HepG2 (cell line): Measurements from ENCODE around the gene ZDHHC8. TPM values are rescaled to one million over a fixed set of nuclear protein-coding genes. Genes with fewer than 3 reads are reported as not detected.
A peak's percentile ranks its signal among the peaks of the same experiment; 100 is the strongest.

ENCODE experiments used
- ATAC-seq: fragments of 200-7000 bp; cut with Tn5 transposase; 3 replicates; pipeline ENCODE4 v1.9.1; 2020; ENCODE audit warnings: mild to moderate bottlenecking, moderate library complexity
- BruUV-seq: library from RNA; stranded (reverse); fragments of 400-500 nt; replicated peaks from 2 replicates; lab custom pipeline; 2021; lab: Mats Ljungman, UMichigan
- CTCF ChIA-PET: fragments of 300-600 bp; formaldehyde crosslinking; extraction: SDS; loops from one replicate; lab custom pipeline; 2021; ENCODE audit warnings: low total read pairs, inconsistent platforms, low intra/inter-chr PET ratio; lab: Yijun Ruan, JAX
- POLR2A ChIA-PET: fragments of 350-600 bp; sonication (Branson Sonifier 250); formaldehyde crosslinking; loops from one replicate; lab custom pipeline; 2020; ENCODE audit warnings: antibody characterized with exemption, inconsistent platforms; lab: Yijun Ruan, JAX
- DNase-seq: peaks from one replicate; pipeline ENCODE4 v3.0.0-alpha.2; 2015; ENCODE audit warnings: low spot score
- FAIRE-seq: peaks from 3 replicates; lab custom pipeline; 2011; peaks lifted over from hg19 to GRCh38; lab: Jason Lieb, UNC
- H2AFZ ChIP-seq: one replicate; pipeline ENCODE4 v1.6.1; 2011; ENCODE audit warnings: low read length, inconsistent platforms
- H3K27ac ChIP-seq: fragments of 300-600 bp; 3 replicates; pipeline ENCODE4 v1.8.0; 2011; ENCODE audit warnings: mixed run types, mild to moderate bottlenecking, mixed read lengths, low read length, inconsistent platforms; ENCODE audit not compliant: insufficient read depth; ENCODE audit errors: extremely low read length
- H3K27me3 ChIP-seq, 2 experiments: fragments of 200-600 bp in 1 of 2; 2 replicates in 1 of 2; 3 replicates in 1 of 2; pipeline versions ENCODE4 v1.6.0 to v1.8.0; 2011; ENCODE audit warnings: low read length in 2 of 2, mild to moderate bottlenecking in 2 of 2, moderate library complexity in 2 of 2, inconsistent platforms in 1 of 2; ENCODE audit not compliant: insufficient read depth in 2 of 2, control insufficient read depth in 1 of 2
- H3K36me3 ChIP-seq, 2 experiments: fragments of 200-600 bp in 1 of 2; replicated peaks in 1 of 2; 2 replicates in 1 of 2; 3 replicates in 1 of 2; pipeline versions ENCODE4 v1.5.1 to v1.8.0; 2011; ENCODE audit warnings: low read length in 2 of 2, inconsistent platforms in 1 of 2; ENCODE audit not compliant: insufficient read depth in 2 of 2, control insufficient read depth in 1 of 2
- H3K4me1 ChIP-seq: 2 replicates; pipeline ENCODE4 v1.5.1; 2012; ENCODE audit warnings: low read length, inconsistent platforms; ENCODE audit not compliant: insufficient read depth
- H3K4me2 ChIP-seq: 2 replicates; pipeline ENCODE4 v1.6.0; 2011; ENCODE audit warnings: low read depth, low read length, inconsistent platforms
- H3K4me3 ChIP-seq, 3 experiments: fragments of 200-600 bp in 1 of 3; sonication (generic), shearing (Covaris generic) in 1 of 3; replicated peaks in 1 of 3; 2 replicates each; pipeline ENCODE4 v1.5.1; 2011 to 2016; ENCODE audit warnings: low read length in 3 of 3, inconsistent platforms in 2 of 3, low read depth in 2 of 3, mild to moderate bottlenecking in 2 of 3, control low read depth in 1 of 3, mixed read lengths in 1 of 3; ENCODE audit not compliant: insufficient read depth in 1 of 3
- H3K79me2 ChIP-seq: one replicate; pipeline ENCODE4 v1.6.1; 2011; ENCODE audit warnings: low read length, inconsistent platforms; ENCODE audit not compliant: insufficient read depth
- H3K9ac ChIP-seq: 2 replicates; pipeline ENCODE4 v1.6.0; 2011; ENCODE audit warnings: mild to moderate bottlenecking, low read depth, low read length, inconsistent platforms; ENCODE audit not compliant: insufficient read depth
- H3K9me3 ChIP-seq: 2 replicates; pipeline ENCODE4 v1.5.1; 2012; ENCODE audit warnings: mild to moderate bottlenecking, low read length
- H4K20me1 ChIP-seq: 2 replicates; pipeline ENCODE4 v1.6.0; 2011; ENCODE audit warnings: inconsistent platforms, mild to moderate bottlenecking, low read length, moderate library complexity; ENCODE audit not compliant: insufficient read depth
- HNRNPL ChIP-seq: fragments of 200-400 bp; formaldehyde crosslinking; IDR thresholded peaks from 2 replicates; pipeline ENCODE4 v1.6.1; 2017; ENCODE audit warnings: mild to moderate bottlenecking, low read depth, low read length
- MAX ChIP-seq: IDR thresholded peaks from 2 replicates; pipeline ENCODE4 v1.6.1; 2012; ENCODE audit warnings: inconsistent platforms
- NAIF1 ChIP-seq: sonication (generic); formaldehyde crosslinking; IDR thresholded peaks from 2 replicates; pipeline ENCODE4 v1.5.0; 2020; ENCODE audit warnings: mild to moderate bottlenecking, missing genetic modification reagents, borderline replicate concordance
- NFRKB ChIP-seq: fragments of 450-650 bp; IDR thresholded peaks from 2 replicates; pipeline ENCODE4 v1.6.1; 2017
- POLR2A ChIP-seq, 2 experiments: IDR thresholded peaks; 2 replicates each; pipeline ENCODE4 v1.6.1; 2011; ENCODE audit warnings: low read depth in 2 of 2, low read length in 2 of 2, mild to moderate bottlenecking in 1 of 2, moderate library complexity in 1 of 2; ENCODE audit not compliant: insufficient read depth in 1 of 2
- PRDM15 ChIP-seq: sonication (generic); formaldehyde crosslinking; IDR thresholded peaks from 2 replicates; pipeline ENCODE4 v1.4.0; 2020; ENCODE audit warnings: missing genetic modification reagents
- RBM22 ChIP-seq: fragments of 200-400 bp; formaldehyde crosslinking; optimal IDR thresholded peaks from 2 replicates; pipeline ENCODE3; 2017; ENCODE audit warnings: mild to moderate bottlenecking, low read length, moderate library complexity
- SIX1 ChIP-seq: sonication (generic); formaldehyde crosslinking; IDR thresholded peaks from 2 replicates; pipeline ENCODE4 v1.4.0; 2020; ENCODE audit warnings: missing genetic modification reagents, borderline replicate concordance
- SUZ12 ChIP-seq: fragments of 150-350 bp; IDR thresholded peaks from 2 replicates; pipeline ENCODE4 v1.6.1; 2014; ENCODE audit warnings: low read depth, low read length
- ZBTB7B ChIP-seq: sonication (generic); formaldehyde crosslinking; IDR thresholded peaks from 2 replicates; pipeline ENCODE4 v1.4.0; 2020; ENCODE audit warnings: missing genetic modification reagents
- ZC3H13 ChIP-seq: sonication (generic); formaldehyde crosslinking; IDR thresholded peaks from 2 replicates; pipeline ENCODE4 v1.8.1; 2023; ENCODE audit warnings: mild to moderate bottlenecking, missing genetic modification reagents, moderate library complexity
- ZNF30 ChIP-seq: sonication (generic); formaldehyde crosslinking; IDR thresholded peaks from 2 replicates; pipeline ENCODE4 v1.5.0; 2020; ENCODE audit warnings: mild to moderate bottlenecking, missing genetic modification reagents
- ZNF83 ChIP-seq: sonication (generic); formaldehyde crosslinking; IDR thresholded peaks from 2 replicates; pipeline ENCODE4 v1.4.0; 2020; ENCODE audit warnings: missing genetic modification reagents, mild to moderate bottlenecking, borderline replicate concordance
- ZSCAN21 ChIP-seq: sonication (generic); formaldehyde crosslinking; IDR thresholded peaks from 2 replicates; pipeline ENCODE4 v1.8.0; 2022; ENCODE audit warnings: mild to moderate bottlenecking, missing genetic modification reagents, moderate library complexity, borderline replicate concordance
- WGBS: methylation state at CpG from one replicate; pipeline ENCODE4 v1.1.6; 2017; ENCODE audit warnings: low lambda C conversion rate; 5-methylcytosine and 5-hydroxymethylcytosine counted together
- in situ Hi-C: cut with HindIII; loops from 2 replicates; pipeline ENCODE4 v1.10.0; 2017; ENCODE audit warnings: low pct_unique_long_range_greater_than_20kb; ENCODE audit not compliant: extremely low pct_ligation_motif_present
- intact Hi-C: fragments of 100-400 bp; cut with micrococcal nuclease; formaldehyde crosslinking; loops from one replicate; pipeline ENCODE4 v1.10.0; 2022; ENCODE audit not compliant: unreplicated experiment
- polyA plus RNA-seq, 8 experiments: library from polyadenylated mRNA; depleted of rRNA in 3 of 8; stranded (reverse) in 7 of 8; unstranded in 1 of 8; fragments of >200 nt; fragmentation: Illumina TruSeq in 4 of 8; extraction: Trizol in 4 of 8; gene quantifications; 2 replicates each; pipeline versions ENCODE4 v1.2.1 to v1.2.3, GENCODE V29; 2011 to 2016; ENCODE audit warnings: low read depth in 4 of 8, missing spikeins in 1 of 8, mixed read lengths in 1 of 8; ENCODE audit not compliant: insufficient read depth in 1 of 8
- total RNA-seq, 5 experiments: library from RNA; depleted of rRNA; stranded (reverse); fragments of >200 nt; fragmentation: Illumina TruSeq; extraction: Trizol; gene quantifications; 2 replicates each; pipeline ENCODE4 v1.2.3, GENCODE V29; 2016; ENCODE audit warnings: low read depth in 1 of 5
- TF ChIP-seq, protein P1 (sequence below): sonication (generic); formaldehyde crosslinking; IDR thresholded peaks from 2 replicates; pipeline ENCODE4 v1.4.0; 2020; ENCODE audit warnings: missing genetic modification reagents

ZDHHC8 gene
- total and polyA plus RNA-seq, 2 of the 13 experiments (the other 11 are each of a cell fraction or from before 2014, with no cell fraction given), result 7.5 to 21.3 TPM

GRCh38 chr22:20111045-20111688, 20.4 kb upstream of the ZDHHC8 start (continued):
- TF ChIP-seq, protein P1, sequence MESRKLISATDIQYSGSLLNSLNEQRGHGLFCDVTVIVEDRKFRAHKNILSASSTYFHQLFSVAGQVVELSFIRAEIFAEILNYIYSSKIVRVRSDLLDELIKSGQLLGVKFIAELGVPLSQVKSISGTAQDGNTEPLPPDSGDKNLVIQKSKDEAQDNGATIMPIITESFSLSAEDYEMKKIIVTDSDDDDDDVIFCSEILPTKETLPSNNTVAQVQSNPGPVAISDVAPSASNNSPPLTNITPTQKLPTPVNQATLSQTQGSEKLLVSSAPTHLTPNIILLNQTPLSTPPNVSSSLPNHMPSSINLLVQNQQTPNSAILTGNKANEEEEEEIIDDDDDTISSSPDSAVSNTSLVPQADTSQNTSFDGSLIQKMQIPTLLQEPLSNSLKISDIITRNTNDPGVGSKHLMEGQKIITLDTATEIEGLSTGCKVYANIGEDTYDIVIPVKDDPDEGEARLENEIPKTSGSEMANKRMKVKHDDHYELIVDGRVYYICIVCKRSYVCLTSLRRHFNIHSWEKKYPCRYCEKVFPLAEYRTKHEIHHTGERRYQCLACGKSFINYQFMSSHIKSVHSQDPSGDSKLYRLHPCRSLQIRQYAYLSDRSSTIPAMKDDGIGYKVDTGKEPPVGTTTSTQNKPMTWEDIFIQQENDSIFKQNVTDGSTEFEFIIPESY (CRISPR knock-in tag), result peak; percentile 100
- TF ChIP-seq NAIF1 (CRISPR knock-in tag) (0 out of 2 replicates have a peak, but pooled peaks have one; percentile 22), POLR2A (IDR thresholded peaks at IDR 0.05; ENCODE audit: insufficient read depth in 1 of 2, low read depth in 2 of 2, low read length in 2 of 2) (peak in 1 of 2 experiments; percentile 62; a peak in 2 of 4 replicates), ZC3H13 (CRISPR knock-in tag) (0 out of 2 replicates have a peak, but pooled peaks have one; percentile 24), SUZ12 (no peak), MAX (peak; percentile 47; the same call in 1 of the 2 replicates), ZBTB7B (CRISPR knock-in tag) (no peak), NFRKB (no peak)
- TF ChIP-seq, all 625 proteins: peak for 19

GRCh38 chr22:20111689-20112622, 19.6 kb upstream of the ZDHHC8 start:
- Histone ChIP-seq H3K27me3 (no peaks in the 10 kb centered on the region), H3K79me2 (peaks cover 19% of the 10 kb centered on the region), H3K27ac (peak overlapping the region; percentile 42), H3K36me3 (peaks cover 25 to 84% of the 10 kb centered on the region in 2 experiments), H3K4me1 (peaks cover 23% of the 10 kb centered on the region), H4K20me1 (peaks cover 4% of the 10 kb centered on the region; the same call in 1 of the 2 replicates), H2AFZ (no peak overlapping the region), H3K4me3 (no peak overlapping the region), H3K9me3 (no peaks in the 10 kb centered on the region), H3K9ac (0 out of 2 replicates have a peak overlapping the region, but pooled peaks have one; percentile 40), H3K4me2 (no peak overlapping the region)
- FAIRE-seq (no peak), DNase-seq (no peak), ATAC-seq (no peak)
- CTCF ChIA-PET, result no interaction called here
- intact Hi-C loops (no loop called here), in situ Hi-C loops (no loop called here)
- 94% methylated on average over 3 of the region's 7 CpGs for WGBS
- BruUV-seq, result no TSS peak
- POLR2A ChIA-PET, result no interaction called here
- TF ChIP-seq ZNF30 (no peak), PRDM15 (no peak), HNRNPL (peak; percentile 78; the same call in 1 of the 2 replicates), POLR2A (IDR thresholded peaks at IDR 0.05; ENCODE audit: insufficient read depth in 1 of 2, low read depth in 2 of 2, low read length in 2 of 2) (peak in 1 of 2 experiments; percentile 33; a peak in 1 of 4 replicates), SIX1 (no peak), RBM22 (peak; percentile 73), ZSCAN21 (CRISPR knock-in tag) (no peak), ZNF83 (CRISPR knock-in tag) (no peak)
